22Rv1 (cell line): ENCODE data around the gene KLHL17.

Experiments used
- CTCF ChIP-seq: fragments of 450-650 bp; IDR thresholded peaks from 2 replicates; pipeline ENCODE4 v1.5.1; 2017; ENCODE audit warnings: mild to moderate bottlenecking
- ZFX ChIP-seq: fragments of 450-650 bp; IDR thresholded peaks from 2 replicates; pipeline ENCODE4 v1.6.1; 2017; ENCODE audit warnings: antibody characterized with exemption, borderline replicate concordance

GRCh38 chr1:925561-926421, 34.6 kb upstream of the KLHL17 start:
- TF ChIP-seq CTCF (no peak), ZFX (no peak)
